Hematopoietic multipotent progenitor cell treated with erythropoietin and hydrocortisone succinate and interleukin-3 and kit ligand, for 6 days (in vitro differentiated cells): Measurements from ENCODE around the gene KIF3B.
"Not testable (repeated sequence)": the region's sequence is repeated elsewhere in the genome, so short reads cannot be mapped to it uniquely, and the experiment has no call there.

Source experiments
- DNase-seq: peaks from one replicate; pipeline ENCODE4 v3.0.0-alpha.2; 2015

Gene KIF3B

GRCh38 chr20:32296819-32297420, 19.5 kb downstream of the KIF3B start:
- DNase-seq, result no peak

GRCh38 chr20:32297439-32297838, 20.0 kb downstream of the KIF3B start:
- no peak for DNase-seq

- DNase-seq, result no peak
Measured at GRCh38 chr20:32300647-32301046, 23.2 kb downstream of the KIF3B start.

- no peak for DNase-seq
Measured at GRCh38 chr20:32301719-32302506, 24.5 kb downstream of the KIF3B start.

- no peak for DNase-seq
Measured at GRCh38 chr20:32302507-32302872, 25.0 kb downstream of the KIF3B start.

- no peak for DNase-seq
Measured at GRCh38 chr20:32304131-32304746, 26.8 kb downstream of the KIF3B start.

- no peak for DNase-seq
Measured at GRCh38 chr20:32312718-32313424, 35.4 kb downstream of the KIF3B start.

GRCh38 chr20:32314768-32315167, 37.3 kb downstream of the KIF3B start:
- peak; percentile 34 for DNase-seq

- DNase-seq, result no peak
Measured at GRCh38 chr20:32315399-32315798, 37.9 kb downstream of the KIF3B start.

- no peak for DNase-seq
Measured at GRCh38 chr20:32315891-32316290, 38.4 kb downstream of the KIF3B start.

GRCh38 chr20:32316667-32317066, 39.2 kb downstream of the KIF3B start:
- DNase-seq, result no peak

GRCh38 chr20:32319100-32319499, 41.6 kb downstream of the KIF3B start:
- no peak for DNase-seq

- DNase-seq, result no peak
Measured at GRCh38 chr20:32320305-32320704, 42.9 kb downstream of the KIF3B start.

- DNase-seq, result no peak
Measured at GRCh38 chr20:32321390-32321789, 43.9 kb downstream of the KIF3B start.

- DNase-seq, result not testable (repeated sequence)
Measured at GRCh38 chr20:32322260-32322659, 44.8 kb downstream of the KIF3B start.

- DNase-seq, result not testable (repeated sequence)
Measured at GRCh38 chr20:32323761-32324160, 46.3 kb downstream of the KIF3B start.

GRCh38 chr20:32325706-32326503, 48.5 kb downstream of the KIF3B start:
- peak; percentile 34 for DNase-seq

- DNase-seq, result no peak
Measured at GRCh38 chr20:32326504-32326845, 49.0 kb downstream of the KIF3B start.

GRCh38 chr20:32327087-32327681, 49.7 kb downstream of the KIF3B start:
- DNase-seq, result no peak

- no peak for DNase-seq
Measured at GRCh38 chr20:32329817-32330554, 52.5 kb downstream of the KIF3B start.

- DNase-seq, result no peak
Measured at GRCh38 chr20:32330555-32330897, 53.1 kb downstream of the KIF3B start.

GRCh38 chr20:32332614-32333013, 55.2 kb downstream of the KIF3B start:
- DNase-seq, result no peak
